Measurements from ENCODE around the gene DMRTB1. TPM values are rescaled to one million over a fixed set of nuclear protein-coding genes. Genes with fewer than 3 reads are reported as not detected.
A peak's percentile ranks its signal among the peaks of the same experiment; 100 is the strongest.

Gene DMRTB1
- total RNA-seq, 1 donor from 2014 or later: not detected

GRCh38 chr1:53461323-53462044 is 2.3 kb downstream of the DMRTB1 start:
- intact Hi-C loops (cut with DNase I): no loop called here
- DNase-seq (ENCODE audit: low spot score): no peak

DNA sequence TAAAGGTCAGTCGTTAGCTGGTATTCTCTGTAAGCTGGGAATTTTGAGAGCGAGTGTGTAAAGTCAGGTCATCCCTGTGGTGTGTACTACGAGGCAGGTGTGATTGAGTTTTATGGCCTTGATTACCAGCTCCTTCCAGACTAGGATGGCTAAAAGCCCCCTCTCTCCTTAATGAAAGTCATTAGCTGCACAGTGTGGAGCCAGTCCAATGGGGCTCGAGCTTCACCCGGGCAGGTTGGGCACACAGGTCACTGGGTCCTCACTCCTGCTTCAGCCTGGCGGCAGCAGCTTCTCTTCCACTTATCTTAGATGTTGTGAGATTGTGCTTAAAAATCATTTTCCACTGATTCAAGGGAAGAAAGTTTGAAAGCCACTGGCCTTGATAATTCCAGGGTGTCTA is 3.0 kb downstream of the DMRTB1 start:
- DNase-seq (ENCODE audit: low spot score): no peak

GRCh38 chr1:53462769-53463501 is 3.7 kb downstream of the DMRTB1 start:
- intact Hi-C loops (cut with DNase I): no loop called here
- no peak for DNase-seq (ENCODE audit: low spot score)

More for the DNA sequence above, 3.0 kb downstream of the DMRTB1 start:
- intact Hi-C loops (cut with DNase I): no loop called here

GRCh38 chr1:53463961-53464899 is 5.0 kb downstream of the DMRTB1 start:
- no peak for DNase-seq (ENCODE audit: low spot score)
- intact Hi-C loops (cut with DNase I): no loop called here

GRCh38 chr1:53465023-53465957 is 6.1 kb downstream of the DMRTB1 start:
- DNase-seq (ENCODE audit: low spot score): no peak
- intact Hi-C loops (cut with DNase I): no loop called here

DNA sequence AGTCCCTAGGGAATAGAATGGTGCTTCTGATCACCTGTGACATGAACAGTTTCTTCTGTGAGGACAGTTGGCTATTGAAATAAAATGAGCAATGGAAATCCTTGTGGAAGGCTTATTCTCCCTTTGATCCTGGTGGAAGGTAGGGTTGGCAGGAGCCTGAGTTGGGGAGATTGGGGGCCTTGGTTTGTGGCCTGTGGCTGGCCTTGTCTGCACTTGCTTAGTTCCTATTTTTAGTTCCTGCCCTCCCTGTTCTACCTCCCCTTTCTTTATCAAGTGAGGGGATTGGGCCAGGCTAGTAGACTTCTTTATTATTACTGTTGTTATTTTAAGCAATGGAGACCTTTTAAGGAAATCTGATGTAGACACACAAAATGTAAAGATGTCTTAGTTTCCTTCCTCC is 8.2 kb downstream of the DMRTB1 start:
- no peak for DNase-seq (ENCODE audit: low spot score)
- intact Hi-C loops (cut with DNase I): no loop called here

DNA sequence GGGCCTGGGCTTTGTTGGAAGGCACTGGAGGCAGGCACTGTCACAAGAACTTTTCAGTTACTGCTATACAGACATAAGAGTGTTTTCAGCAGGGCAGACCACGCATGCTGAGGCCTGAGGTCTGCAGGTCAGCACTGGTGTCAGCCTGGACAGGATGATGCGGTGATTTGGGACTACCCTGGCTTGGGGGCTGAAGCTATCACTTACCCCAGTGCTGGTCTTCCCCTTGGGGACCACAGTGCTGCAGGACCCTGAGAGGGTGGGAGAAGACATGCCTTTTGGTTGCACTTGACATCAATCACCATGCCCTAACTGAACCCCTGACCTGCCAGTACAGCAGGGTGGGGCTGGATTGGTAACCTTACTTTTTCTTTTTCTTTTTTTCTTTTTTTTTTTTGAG is 9.2 kb downstream of the DMRTB1 start:
- no peak for DNase-seq (ENCODE audit: low spot score)
- intact Hi-C loops (cut with DNase I): no loop called here

DNA sequence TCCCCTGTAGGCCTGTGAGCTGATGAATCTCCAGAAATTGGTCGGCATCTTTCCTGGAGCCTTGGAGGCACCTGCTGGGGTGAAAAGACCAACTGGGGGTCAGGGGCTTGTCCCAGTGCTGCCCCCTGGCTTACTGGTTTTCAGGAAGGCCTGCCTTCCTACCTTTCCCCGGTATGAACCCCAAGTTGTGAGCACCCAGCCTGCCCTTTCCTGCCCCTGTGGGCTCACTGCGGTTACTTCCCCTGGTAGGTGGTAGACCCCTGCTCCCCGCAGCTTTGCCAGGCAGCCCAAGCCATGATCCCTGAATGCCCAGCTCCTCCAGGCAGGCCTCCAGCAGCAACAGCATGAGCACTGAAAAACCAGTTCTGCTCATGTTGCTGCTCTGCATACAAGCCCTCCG is 10.2 kb downstream of the DMRTB1 start:
- DNase-seq (ENCODE audit: low spot score): no peak
- intact Hi-C loops (cut with DNase I): no loop called here

GRCh38 chr1:53470155-53470554 is 11.0 kb downstream of the DMRTB1 start:
- intact Hi-C loops (cut with DNase I): no loop called here
- DNase-seq (ENCODE audit: low spot score): no peak

DNA sequence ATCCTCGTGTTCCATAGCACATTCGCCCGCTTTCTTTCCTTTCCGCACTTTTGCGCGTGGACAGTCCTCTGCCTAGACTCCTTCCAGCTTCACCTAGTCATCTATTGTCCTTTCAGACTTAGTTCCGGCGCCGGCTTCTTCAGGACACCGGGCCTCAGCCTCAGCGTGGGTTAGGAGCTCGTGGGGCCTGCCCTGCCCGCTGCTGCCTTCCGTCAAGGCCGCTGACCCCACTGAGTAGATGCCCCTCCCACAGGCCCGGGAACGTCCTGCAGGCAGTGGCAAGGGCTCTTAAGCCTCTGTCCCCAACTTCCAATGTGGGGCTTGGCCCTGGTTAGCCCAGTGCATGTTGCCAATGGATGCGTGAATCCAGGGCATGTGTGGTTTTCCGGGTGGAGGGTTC is 11.4 kb downstream of the DMRTB1 start:
- intact Hi-C loops (cut with DNase I): no loop called here
- DNase-seq (ENCODE audit: low spot score): no peak

DNA sequence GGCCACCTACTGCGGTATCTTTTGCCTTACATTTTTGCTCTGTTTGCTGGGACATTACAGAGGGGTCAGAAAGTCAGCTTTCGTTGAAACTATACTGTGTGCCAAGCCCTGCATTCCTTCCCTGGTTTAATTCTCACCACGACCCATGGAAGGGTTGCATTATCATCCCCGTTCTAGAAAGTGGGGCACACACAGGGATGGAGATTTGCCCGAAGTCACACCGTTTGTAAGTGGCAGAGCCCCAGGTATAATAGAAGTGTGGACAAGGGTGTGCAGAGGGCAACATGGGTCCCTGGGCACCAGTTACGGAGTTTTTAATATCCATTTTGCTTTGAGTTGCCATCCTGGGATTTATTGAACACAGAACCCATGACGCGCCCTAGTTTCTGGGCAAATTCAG is 11.8 kb downstream of the DMRTB1 start:
- intact Hi-C loops (cut with DNase I): no loop called here
- DNase-seq (ENCODE audit: low spot score): no peak

GRCh38 chr1:53473463-53473862 is 14.3 kb downstream of the DMRTB1 start:
- intact Hi-C loops (cut with DNase I): no loop called here
- no peak for DNase-seq (ENCODE audit: low spot score)

DNA sequence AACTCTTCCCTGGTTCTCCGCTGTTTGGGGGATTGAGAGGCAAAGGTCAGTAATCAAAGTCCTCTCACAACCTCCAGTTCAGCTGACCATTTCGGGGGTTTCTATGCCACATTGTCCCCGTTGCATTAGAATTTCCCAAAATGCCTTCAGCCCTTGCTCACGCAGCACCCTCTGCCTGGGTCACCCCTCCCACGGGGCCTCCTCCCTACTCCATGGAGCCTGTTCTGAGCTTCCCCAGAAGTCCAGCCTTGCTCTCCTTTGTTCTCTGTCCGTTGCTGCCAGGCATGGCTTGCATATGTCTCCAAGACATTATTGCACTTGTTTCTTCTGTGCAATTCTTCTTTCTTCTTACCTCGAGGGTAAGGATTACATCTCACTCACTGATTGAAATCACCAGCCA is 16.5 kb downstream of the DMRTB1 start:
- intact Hi-C loops (cut with DNase I): no loop called here
- no peak for DNase-seq (ENCODE audit: low spot score)

- DNase-seq (ENCODE audit: low spot score): peak; percentile 72
- intact Hi-C loops (cut with DNase I): no loop called here
Observed at GRCh38 chr1:53476579-53476978, 17.4 kb downstream of the DMRTB1 start.

DNA sequence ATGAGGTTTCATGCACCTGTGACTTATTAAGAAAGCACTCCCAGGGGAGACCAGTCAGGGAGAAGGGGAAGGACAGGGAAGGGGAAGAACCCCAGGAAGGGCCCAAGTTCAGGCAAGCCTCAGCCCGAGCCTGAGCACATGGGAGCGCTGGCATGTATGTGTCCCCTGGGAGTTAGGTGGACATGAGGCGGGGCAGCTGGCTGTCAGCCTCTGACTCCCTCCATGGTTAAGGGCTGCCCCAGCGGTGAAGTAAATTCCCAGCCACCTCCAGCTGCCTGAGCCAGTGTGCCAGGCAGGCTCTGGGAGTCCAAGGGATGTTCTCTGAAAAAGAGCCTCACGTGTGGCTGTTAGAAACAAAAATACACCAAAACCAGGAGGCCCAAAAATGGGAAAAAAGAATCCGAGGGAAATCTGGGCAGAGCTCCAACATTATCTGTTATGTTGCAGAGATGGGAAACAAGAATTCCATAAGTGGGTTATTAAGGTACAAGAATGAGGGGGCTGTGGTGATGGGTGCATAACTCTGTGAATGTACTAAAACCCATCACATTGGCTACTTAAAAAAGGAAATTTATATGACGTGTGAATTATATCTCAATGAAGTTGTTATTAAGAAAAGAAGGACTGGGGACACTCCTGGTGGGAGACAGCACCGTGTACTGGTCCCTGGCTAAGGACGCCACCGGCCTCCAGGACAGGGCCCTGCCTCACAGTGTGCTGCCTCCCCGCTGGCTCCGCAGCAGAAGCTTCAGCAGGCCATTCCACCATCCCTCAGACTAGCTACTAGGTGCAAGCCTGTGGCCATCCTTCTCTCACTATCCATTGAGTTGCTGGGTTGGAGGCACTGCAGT is 18.7 kb downstream of the DMRTB1 start:
- intact Hi-C loops (cut with DNase I): no loop called here
- no peak for DNase-seq (ENCODE audit: low spot score)

DNA sequence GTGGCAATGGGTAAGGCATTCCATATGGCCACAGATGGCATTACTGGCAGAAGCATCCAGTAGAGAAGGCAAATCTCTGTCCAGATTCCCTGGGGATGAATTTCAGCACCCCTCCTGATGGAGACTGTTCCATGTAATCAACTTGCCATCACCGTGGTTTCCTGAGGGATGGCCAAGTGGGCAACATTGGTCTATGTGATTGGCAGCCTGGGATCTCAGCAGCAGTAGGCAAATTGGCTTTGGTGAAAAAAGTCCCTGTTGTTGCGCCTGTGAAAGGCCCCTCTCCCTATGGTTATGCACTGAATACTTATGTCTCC is 19.3 kb downstream of the DMRTB1 start:
- intact Hi-C loops (cut with DNase I): no loop called here
- no peak for DNase-seq (ENCODE audit: low spot score)

- no peak for DNase-seq (ENCODE audit: low spot score)
- intact Hi-C loops (cut with DNase I): loop anchor here (10.0 kb wide), 1 partner anchor 114 kb away; no protein-coding TSS in a partner anchor
Observed at GRCh38 chr1:53480678-53481077, 21.5 kb downstream of the DMRTB1 start.

- intact Hi-C loops (cut with DNase I): loop anchor here (10.0 kb wide), 1 partner anchor 113 kb away; no protein-coding TSS in a partner anchor
Observed at GRCh38 chr1:53481456-53481855, 22.3 kb downstream of the DMRTB1 start.

More at GRCh38 chr1:53481456-53481855, 22.3 kb downstream of the DMRTB1 start:
- no peak for DNase-seq (ENCODE audit: low spot score)

Data from cardiac septum (tissue), 1 donor.